ENCODE results near the gene SYT2. TPM values are rescaled to one million over a fixed set of nuclear protein-coding genes. Genes with fewer than 3 reads are reported as not detected.

The SYT2 gene
- total RNA-seq, 2 experiments from 2014 or later, result not detected

GRCh38 chr1:202702088-202702487 is 8.2 kb downstream of the SYT2 start:
- peaks cover 4% of the 10 kb centered on the region for H3K4me1 Mint-ChIP-seq (ENCODE audit: low read depth)
- CTCF ChIA-PET, result interaction anchor here (0.8 kb wide), 1 partner anchor 17 kb away, joined by 3 read pairs; no protein-coding TSS in a partner anchor

GRCh38 chr1:202701200-202701599 is 9.1 kb downstream of the SYT2 start:
- H3K27me3 Mint-ChIP-seq, result peaks cover 31% of the 10 kb centered on the region
- ChIA-PET CTCF (no interaction called here), POLR2A (no interaction called here)
- H3K9me3 Mint-ChIP-seq, result no peaks in the 10 kb centered on the region
- H3K36me3 Mint-ChIP-seq, result no peaks in the 10 kb centered on the region
- intact Hi-C loops (cut with micrococcal nuclease), result no loop called here
- H3K4me1 Mint-ChIP-seq (ENCODE audit: low read depth), result peaks cover 4% of the 10 kb centered on the region
- no peak for DNase-seq
- no peak overlapping the region for H3K27ac Mint-ChIP-seq
- H3K4me3 Mint-ChIP-seq, result no peak overlapping the region

More at GRCh38 chr1:202702088-202702487, 8.2 kb downstream of the SYT2 start:
- DNase-seq, result no peak
- Mint-ChIP-seq H3K27ac (no peak overlapping the region), H3K36me3 (no peaks in the 10 kb centered on the region), H3K27me3 (peaks cover 32% of the 10 kb centered on the region), H3K4me3 (no peak overlapping the region), H3K9me3 (no peaks in the 10 kb centered on the region)
- intact Hi-C loops (cut with micrococcal nuclease), result no loop called here
- POLR2A ChIA-PET, result no interaction called here

- peaks cover 37% of the 10 kb centered on the region for H3K27me3 Mint-ChIP-seq
- ChIA-PET POLR2A (no interaction called here), CTCF (no interaction called here)
- no peak for DNase-seq
- H3K4me1 Mint-ChIP-seq (ENCODE audit: low read depth), result peaks cover 4% of the 10 kb centered on the region
- H3K36me3 Mint-ChIP-seq, result no peaks in the 10 kb centered on the region
- intact Hi-C loops (cut with micrococcal nuclease), result no loop called here
- H3K4me3 Mint-ChIP-seq, result no peak overlapping the region
- no peak overlapping the region for H3K27ac Mint-ChIP-seq
- no peaks in the 10 kb centered on the region for H3K9me3 Mint-ChIP-seq
Observed at GRCh38 chr1:202700061-202700460, 10.2 kb downstream of the SYT2 start.

GRCh38 chr1:202698276-202698675 is 12.0 kb downstream of the SYT2 start:
- no peak for DNase-seq
- Mint-ChIP-seq H3K4me3 (no peak overlapping the region), H3K4me1 (ENCODE audit: low read depth) (peaks cover 4% of the 10 kb centered on the region), H3K9me3 (no peaks in the 10 kb centered on the region), H3K27ac (no peak overlapping the region), H3K27me3 (peaks cover 38% of the 10 kb centered on the region), H3K36me3 (no peaks in the 10 kb centered on the region)
- POLR2A ChIA-PET, result no interaction called here
- CTCF ChIA-PET, result interaction anchor here (1.5 to 1.6 kb wide), 2 partner anchors 22 to 505 kb away, joined by 3 to 4 read pairs; partner anchors contain the start of gene LGR6
- intact Hi-C loops (cut with micrococcal nuclease), result no loop called here

GRCh38 chr1:202697038-202697437 is 13.2 kb downstream of the SYT2 start:
- DNase-seq, result no peak
- ChIA-PET POLR2A (no interaction called here), CTCF (interaction anchor here (1.5 to 1.6 kb wide), 2 partner anchors 23 to 504 kb away, joined by 3 to 4 read pairs; partner anchors contain the start of gene LGR6)
- Mint-ChIP-seq H3K9me3 (no peaks in the 10 kb centered on the region), H3K4me3 (no peak overlapping the region), H3K4me1 (ENCODE audit: low read depth) (peaks cover 4% of the 10 kb centered on the region), H3K27me3 (peaks cover 39% of the 10 kb centered on the region), H3K27ac (no peak overlapping the region), H3K36me3 (no peaks in the 10 kb centered on the region)
- intact Hi-C loops (cut with micrococcal nuclease), result no loop called here

- H3K36me3 Mint-ChIP-seq, result no peaks in the 10 kb centered on the region
- ChIA-PET POLR2A (no interaction called here), CTCF (no interaction called here)
- no peaks in the 10 kb centered on the region for H3K9me3 Mint-ChIP-seq
- no peak overlapping the region for H3K27ac Mint-ChIP-seq
- H3K4me1 Mint-ChIP-seq (ENCODE audit: low read depth), result peaks cover 4% of the 10 kb centered on the region
- DNase-seq, result no peak
- H3K27me3 Mint-ChIP-seq, result peaks cover 46% of the 10 kb centered on the region
- no peak overlapping the region for H3K4me3 Mint-ChIP-seq
- intact Hi-C loops (cut with micrococcal nuclease), result no loop called here
Observed at GRCh38 chr1:202694314-202694713, 15.9 kb downstream of the SYT2 start.

GRCh38 chr1:202692959-202693555 is 17.2 kb downstream of the SYT2 start:
- H3K36me3 Mint-ChIP-seq, result no peaks in the 10 kb centered on the region
- H3K9me3 Mint-ChIP-seq, result no peaks in the 10 kb centered on the region
- intact Hi-C loops (cut with micrococcal nuclease), result no loop called here
- H3K27ac Mint-ChIP-seq, result no peak overlapping the region
- H3K4me3 Mint-ChIP-seq, result no peak overlapping the region
- ChIA-PET POLR2A (no interaction called here), CTCF (interaction anchor here (1.0 kb wide), 1 partner anchor 27 kb away, joined by 6 read pairs; no protein-coding TSS in a partner anchor)
- DNase-seq, result peak; percentile 75
- H3K27me3 Mint-ChIP-seq, result peaks cover 52% of the 10 kb centered on the region
- peaks cover under 1% of the 10 kb centered on the region for H3K4me1 Mint-ChIP-seq (ENCODE audit: low read depth)

GRCh38 chr1:202691816-202692215 is 18.4 kb downstream of the SYT2 start:
- DNase-seq, result no peak
- no peak overlapping the region for H3K4me3 Mint-ChIP-seq
- ChIA-PET CTCF (interaction anchor here (0.6 to 0.8 kb wide), 2 partner anchors 305 to 692 kb away, joined by 3 to 4 read pairs; no protein-coding TSS in a partner anchor), POLR2A (no interaction called here)
- no peaks in the 10 kb centered on the region for H3K4me1 Mint-ChIP-seq (ENCODE audit: low read depth)
- H3K27me3 Mint-ChIP-seq, result peaks cover 49% of the 10 kb centered on the region
- no peaks in the 10 kb centered on the region for H3K36me3 Mint-ChIP-seq
- H3K27ac Mint-ChIP-seq, result no peak overlapping the region
- intact Hi-C loops (cut with micrococcal nuclease), result no loop called here
- H3K9me3 Mint-ChIP-seq, result no peaks in the 10 kb centered on the region

GRCh38 chr1:202689493-202690342 is 20.5 kb downstream of the SYT2 start:
- Mint-ChIP-seq H3K36me3 (no peaks in the 10 kb centered on the region), H3K4me1 (ENCODE audit: low read depth) (no peaks in the 10 kb centered on the region), H3K4me3 (no peak overlapping the region), H3K27me3 (peaks cover 36% of the 10 kb centered on the region), H3K27ac (no peak overlapping the region), H3K9me3 (no peaks in the 10 kb centered on the region)
- POLR2A ChIA-PET, result no interaction called here
- CTCF ChIA-PET, result no interaction called here
- no peak for DNase-seq
- intact Hi-C loops (cut with micrococcal nuclease), result no loop called here

- H3K4me1 Mint-ChIP-seq (ENCODE audit: low read depth), result no peaks in the 10 kb centered on the region
- H3K27ac Mint-ChIP-seq, result no peak overlapping the region
- H3K27me3 Mint-ChIP-seq, result peaks cover 34% of the 10 kb centered on the region
- H3K4me3 Mint-ChIP-seq, result no peak overlapping the region
- ChIA-PET POLR2A (no interaction called here), CTCF (no interaction called here)
- no peaks in the 10 kb centered on the region for H3K9me3 Mint-ChIP-seq
- DNase-seq, result no peak
- H3K36me3 Mint-ChIP-seq, result no peaks in the 10 kb centered on the region
- intact Hi-C loops (cut with micrococcal nuclease), result no loop called here
Observed at GRCh38 chr1:202689082-202689481, 21.2 kb downstream of the SYT2 start.

- intact Hi-C loops (cut with micrococcal nuclease), result no loop called here
- DNase-seq, result no peak
- Mint-ChIP-seq H3K4me3 (no peak overlapping the region), H3K27ac (no peak overlapping the region), H3K27me3 (peaks cover 34% of the 10 kb centered on the region), H3K4me1 (ENCODE audit: low read depth) (no peaks in the 10 kb centered on the region), H3K36me3 (no peaks in the 10 kb centered on the region), H3K9me3 (no peaks in the 10 kb centered on the region)
- ChIA-PET CTCF (no interaction called here), POLR2A (no interaction called here)
Observed at GRCh38 chr1:202688401-202688800, 21.9 kb downstream of the SYT2 start.

- ChIA-PET CTCF (no interaction called here), POLR2A (no interaction called here)
- no peaks in the 10 kb centered on the region for H3K9me3 Mint-ChIP-seq
- H3K27ac Mint-ChIP-seq, result no peak overlapping the region
- H3K36me3 Mint-ChIP-seq, result no peaks in the 10 kb centered on the region
- peaks cover 32% of the 10 kb centered on the region for H3K27me3 Mint-ChIP-seq
- no peak for DNase-seq
- intact Hi-C loops (cut with micrococcal nuclease), result no loop called here
- no peaks in the 10 kb centered on the region for H3K4me1 Mint-ChIP-seq (ENCODE audit: low read depth)
- no peak overlapping the region for H3K4me3 Mint-ChIP-seq
Observed at GRCh38 chr1:202687798-202688197, 22.5 kb downstream of the SYT2 start.

- Mint-ChIP-seq H3K4me3 (no peak overlapping the region), H3K27ac (no peak overlapping the region), H3K9me3 (no peaks in the 10 kb centered on the region), H3K36me3 (no peaks in the 10 kb centered on the region), H3K27me3 (peaks cover 33% of the 10 kb centered on the region), H3K4me1 (ENCODE audit: low read depth) (no peaks in the 10 kb centered on the region)
- ChIA-PET POLR2A (no interaction called here), CTCF (no interaction called here)
- intact Hi-C loops (cut with micrococcal nuclease), result no loop called here
- no peak for DNase-seq
Observed at GRCh38 chr1:202687370-202687769, 22.9 kb downstream of the SYT2 start.

All from activated CD4-positive, alpha-beta memory T cell treated with anti-CD3 and anti-CD28 coated beads for 36 hours (primary cell).